HG03139 (cell line): Measurements from ENCODE around the gene PPOX.
A peak's percentile ranks its signal among the peaks of the same experiment; 100 is the strongest.

Experiments used
- ATAC-seq: cut with Tn5 transposase; IDR thresholded peaks from one replicate; pipeline ENCODE4 v1.9.1; 2021; ENCODE audit not compliant: unreplicated experiment

The PPOX gene

DNA sequence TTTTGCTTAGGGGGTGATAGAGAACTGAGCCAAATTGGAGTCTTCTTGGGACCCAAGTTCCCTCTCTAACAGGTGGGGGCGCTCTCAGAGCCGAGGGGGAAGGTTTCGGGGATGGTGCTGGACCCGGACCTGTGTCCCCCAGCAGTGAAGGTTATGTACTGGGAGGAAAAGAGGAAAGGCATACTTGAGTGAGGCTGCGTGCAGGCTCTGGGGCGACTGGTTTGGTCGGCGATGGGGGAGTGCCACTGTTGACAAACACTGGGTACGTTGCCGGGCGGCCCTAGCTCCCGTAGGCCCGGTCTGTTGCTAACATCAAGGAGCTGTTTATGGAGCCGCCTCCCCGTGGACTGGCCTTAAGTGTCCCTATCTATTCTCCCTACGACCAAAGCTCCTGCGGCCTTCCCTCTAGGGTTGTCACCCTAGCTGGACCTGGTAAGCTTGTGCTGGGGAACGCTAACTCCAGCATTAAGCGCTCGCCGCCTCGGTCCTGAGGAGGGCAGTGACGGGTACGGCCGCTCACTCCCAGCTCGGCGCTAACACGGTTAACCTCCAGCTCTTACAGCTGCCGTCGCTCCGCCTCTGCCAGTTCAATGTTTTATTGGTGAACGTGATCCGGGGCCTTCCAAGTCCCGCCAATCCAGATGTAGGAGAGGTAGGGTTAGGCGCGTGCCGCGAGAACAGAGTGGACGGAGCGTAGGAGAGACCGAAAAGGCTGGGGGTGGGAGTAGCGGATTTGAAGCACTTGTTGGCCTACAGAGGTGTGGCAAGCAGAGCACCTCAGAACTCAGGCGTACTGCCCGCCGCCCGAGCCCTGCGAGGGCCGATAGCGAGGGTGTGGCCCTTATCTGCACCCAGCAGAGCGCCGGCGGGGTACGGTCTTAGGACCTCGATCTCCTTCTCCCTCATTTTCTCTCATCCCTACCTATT is at the start of gene PPOX:
Gene PPOX, plus strand, starts transcription at position 685 of the 927 bp plus-strand sequence. CDS start 422 bp downstream, outside the sequence.
- peak; percentile 92 for ATAC-seq

DNA sequence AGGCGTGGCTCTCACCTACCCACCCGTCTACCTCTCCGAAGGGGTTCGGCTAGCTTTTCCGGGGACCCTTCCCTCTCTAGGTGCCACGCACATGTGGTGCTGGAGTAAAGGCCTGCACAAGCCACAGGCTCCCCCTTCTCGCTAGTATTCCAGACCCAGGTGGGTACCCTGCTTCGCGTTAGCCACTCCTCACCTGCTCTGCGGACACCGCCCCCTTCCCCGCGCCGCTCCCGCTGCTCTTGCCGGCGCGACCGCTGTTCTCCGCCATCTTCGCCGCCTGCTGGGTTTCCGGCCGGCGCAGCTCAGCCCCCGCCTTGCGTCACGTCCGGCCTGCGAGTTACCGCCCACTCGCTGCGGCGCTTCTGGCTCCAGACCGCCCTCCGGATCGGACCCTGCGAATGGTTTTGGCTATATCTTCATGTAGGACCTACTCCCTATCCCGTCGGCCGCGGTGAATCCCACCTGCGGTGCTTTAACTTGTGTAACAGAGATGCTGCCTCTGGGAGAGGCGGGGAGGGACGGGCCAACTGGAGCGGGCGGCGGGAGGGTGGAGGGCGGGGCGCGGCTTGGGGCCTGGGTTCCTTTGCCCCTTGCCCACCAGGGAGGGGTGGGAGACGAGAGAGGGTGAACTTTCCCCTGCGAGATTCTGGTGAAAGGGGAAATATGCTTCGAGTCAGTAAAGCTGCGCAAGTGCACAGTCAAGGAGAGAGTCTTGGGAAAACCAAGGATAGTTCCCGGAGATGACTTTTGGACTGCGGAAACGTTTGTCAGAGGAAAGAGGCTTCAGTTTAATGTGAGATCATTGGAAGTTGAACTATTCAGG is 48.3 kb upstream of the PPOX start, which contains the start of the genes NIT1 and PFDN2:
Gene NIT1, plus strand, starts transcription at position 347 of the 823 bp plus-strand sequence. Its CDS starts 72 bp downstream, at position 419.
Gene PFDN2, minus strand, starts transcription at position 279 of the 823 bp plus-strand sequence. Its CDS starts 11 bp downstream, at position 268.
- peak; percentile 66 for ATAC-seq

- peak; percentile 44 for ATAC-seq
Observed at GRCh38 chr1:161119092-161119903, 46.9 kb upstream of the PPOX start.

- no peak for ATAC-seq
Observed at GRCh38 chr1:161121042-161121650, 45.1 kb upstream of the PPOX start.

DNA sequence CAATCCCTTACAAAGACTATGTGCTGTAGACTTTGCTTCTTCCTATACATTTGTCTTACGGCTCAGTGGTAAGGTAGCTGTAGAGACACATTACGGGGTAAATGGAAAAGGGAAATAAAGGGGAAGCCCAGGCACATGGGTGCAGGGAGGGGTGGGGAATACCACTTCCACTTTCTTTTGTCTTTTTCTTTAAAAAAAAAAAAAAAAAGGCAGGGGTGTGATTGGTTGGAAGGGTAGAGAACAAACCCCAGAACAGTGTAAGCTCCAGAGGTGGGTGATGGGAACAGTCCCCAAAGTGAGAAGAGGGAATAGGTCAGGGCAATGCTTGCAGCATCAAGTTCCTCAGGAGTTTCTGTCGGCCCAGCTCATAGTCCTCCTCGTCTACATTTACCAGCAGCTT is 44.4 kb upstream of the PPOX start:
- no peak for ATAC-seq

DNA sequence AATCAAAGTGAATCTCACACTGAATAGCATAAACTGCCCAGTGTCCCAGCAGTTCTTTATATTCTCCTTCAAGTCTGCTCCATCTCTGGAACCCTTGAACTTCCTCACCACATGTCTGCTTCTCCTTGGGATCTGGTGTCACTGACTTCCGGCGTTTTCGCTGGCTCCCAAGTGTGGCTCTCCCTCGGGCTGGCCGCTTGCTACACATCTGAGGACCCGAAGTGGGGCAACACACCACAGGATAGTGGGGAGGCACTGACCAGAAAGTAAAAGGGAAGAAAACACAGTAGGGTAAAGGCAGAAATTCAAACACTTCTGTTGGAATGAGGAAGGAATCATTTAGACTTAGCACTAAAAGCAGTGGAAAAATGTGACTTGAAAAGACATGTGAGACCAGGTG is 43.3 kb upstream of the PPOX start:
- ATAC-seq = no peak

- no peak for ATAC-seq
Observed at GRCh38 chr1:161127649-161128048, 38.6 kb upstream of the PPOX start.

DNA sequence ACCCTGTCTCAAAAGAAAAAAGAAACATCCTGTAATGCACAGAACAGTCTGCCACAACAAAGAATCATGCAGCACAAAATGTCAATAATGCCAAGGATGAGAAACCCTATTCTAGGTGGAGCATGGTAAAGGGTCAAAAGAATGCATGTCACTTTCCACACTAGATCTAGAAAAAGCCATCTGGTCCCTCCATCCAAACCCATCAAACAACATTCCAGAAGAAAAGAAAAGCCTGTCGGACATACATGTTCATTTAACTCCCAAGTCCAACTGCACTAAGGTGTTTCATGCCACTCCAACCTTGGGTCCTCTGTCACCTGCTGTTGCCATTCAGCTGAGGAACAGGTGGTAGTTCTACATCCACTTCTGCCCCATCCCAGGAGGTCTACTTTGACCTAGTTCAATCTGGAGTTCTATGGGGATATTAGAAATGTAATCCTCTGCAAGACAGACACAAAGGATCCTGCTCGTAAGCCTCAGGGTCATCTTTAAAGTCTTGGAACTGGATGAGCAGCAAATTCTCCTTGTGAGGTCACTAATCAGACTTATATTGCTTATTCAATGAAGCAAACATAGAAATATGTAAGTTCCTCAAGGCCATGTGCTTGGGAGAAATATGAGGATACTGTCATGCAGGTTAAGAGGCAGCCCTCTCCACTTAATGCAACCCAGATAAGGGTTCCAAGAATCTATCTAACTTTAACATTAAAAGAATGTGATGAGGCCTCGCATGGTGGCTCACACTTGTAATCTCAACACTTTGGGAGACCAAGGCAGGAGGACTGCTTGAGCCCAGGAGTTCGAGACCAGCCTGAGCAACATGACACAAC is 37.4 kb upstream of the PPOX start:
- no peak for ATAC-seq

GRCh38 chr1:161130266-161130665 is 36.0 kb upstream of the PPOX start:
- ATAC-seq = no peak

DNA sequence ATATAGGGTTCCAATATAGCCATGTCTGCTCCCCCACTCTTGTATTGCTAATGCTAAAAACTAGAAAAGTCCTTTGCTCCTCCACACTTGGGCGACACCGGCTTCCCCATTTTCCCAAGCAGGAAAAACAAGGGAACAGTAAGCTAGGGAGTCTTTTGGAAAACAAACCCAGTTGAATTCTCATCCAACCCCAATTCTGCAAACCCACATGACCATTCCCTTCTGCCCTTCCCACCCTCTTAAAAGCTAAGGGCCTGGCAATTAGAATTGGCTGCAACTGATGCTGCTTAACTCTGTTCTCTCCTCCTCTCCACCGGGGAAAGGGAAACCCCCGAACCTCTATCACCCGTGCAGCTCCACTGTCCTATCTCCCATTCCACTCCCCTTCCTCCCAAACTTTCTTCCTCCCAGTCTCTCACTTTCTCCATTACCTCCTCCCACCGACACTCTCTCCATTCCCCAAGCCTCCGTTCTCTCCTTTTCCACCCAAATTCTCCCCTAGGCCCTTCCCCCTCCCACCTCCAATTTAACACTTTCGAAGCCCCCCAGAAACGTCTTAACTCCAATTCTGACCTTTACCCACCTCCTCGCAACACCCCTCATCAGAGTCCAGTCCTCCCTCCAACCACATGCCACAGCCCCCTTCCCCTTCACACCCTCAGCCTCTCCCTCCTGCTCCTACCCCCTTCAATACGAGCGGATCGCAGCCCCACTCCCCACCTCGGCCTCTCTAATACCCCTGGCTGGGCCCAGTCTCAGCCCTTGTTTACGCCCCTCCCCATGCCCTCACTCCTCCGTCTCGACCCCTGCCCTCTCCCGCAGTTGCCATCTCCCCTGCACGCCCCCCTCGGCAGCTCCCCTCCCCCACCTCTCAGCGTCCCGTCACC is 34.5 kb upstream of the PPOX start:
- no peak for ATAC-seq

- peak; percentile 90 for ATAC-seq
Observed at GRCh38 chr1:161132410-161133219, 33.6 kb upstream of the PPOX start, which contains the start of gene DEDD. DEDD (minus strand) TSS chr1:161132667; CDS start chr1:161124462, 8,205 bp downstream.

- no peak for ATAC-seq
Observed at GRCh38 chr1:161133220-161133740, 32.9 kb upstream of the PPOX start.

DNA sequence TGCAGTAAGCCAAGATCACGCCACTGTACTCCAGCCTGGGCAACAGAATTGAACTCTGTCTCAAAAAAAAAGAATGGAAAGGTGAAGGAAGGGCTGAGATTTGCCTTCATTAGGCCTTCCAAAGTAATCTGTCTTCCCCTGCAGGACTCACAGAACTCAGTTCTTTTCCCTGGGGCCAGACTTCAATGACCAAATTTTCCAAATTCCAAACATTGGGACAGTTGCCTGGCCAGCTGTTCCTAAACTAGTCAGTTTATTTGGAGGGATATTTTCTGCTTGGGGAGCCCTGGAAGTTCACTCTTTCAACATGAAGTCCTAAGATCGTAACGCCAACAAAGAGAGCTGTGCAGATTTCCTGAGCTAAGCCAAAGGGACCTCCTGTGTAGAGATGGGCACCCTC is 28.3 kb upstream of the PPOX start:
- no peak for ATAC-seq

DNA sequence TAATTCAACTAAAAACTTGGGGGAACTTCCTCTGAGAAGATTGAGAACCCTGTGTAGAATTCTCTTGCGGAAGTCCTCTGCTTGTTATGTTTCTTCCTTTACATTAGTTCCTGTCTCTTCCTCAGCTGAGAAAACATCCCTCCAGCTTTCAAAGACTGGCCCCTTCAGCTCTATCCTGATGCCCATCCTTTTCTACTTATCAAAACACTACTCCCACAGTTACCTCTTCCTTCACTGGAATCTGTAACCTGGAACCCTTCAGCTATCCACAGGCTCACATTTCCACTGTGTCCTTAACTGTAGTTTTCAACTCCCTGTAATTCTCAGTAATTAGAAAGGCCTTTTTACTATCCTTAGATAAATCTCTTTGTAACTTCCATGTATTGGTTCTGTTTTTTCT is 27.8 kb upstream of the PPOX start:
- no peak for ATAC-seq

- ATAC-seq = no peak
Observed at GRCh38 chr1:161139766-161140165, 26.5 kb upstream of the PPOX start.

DNA sequence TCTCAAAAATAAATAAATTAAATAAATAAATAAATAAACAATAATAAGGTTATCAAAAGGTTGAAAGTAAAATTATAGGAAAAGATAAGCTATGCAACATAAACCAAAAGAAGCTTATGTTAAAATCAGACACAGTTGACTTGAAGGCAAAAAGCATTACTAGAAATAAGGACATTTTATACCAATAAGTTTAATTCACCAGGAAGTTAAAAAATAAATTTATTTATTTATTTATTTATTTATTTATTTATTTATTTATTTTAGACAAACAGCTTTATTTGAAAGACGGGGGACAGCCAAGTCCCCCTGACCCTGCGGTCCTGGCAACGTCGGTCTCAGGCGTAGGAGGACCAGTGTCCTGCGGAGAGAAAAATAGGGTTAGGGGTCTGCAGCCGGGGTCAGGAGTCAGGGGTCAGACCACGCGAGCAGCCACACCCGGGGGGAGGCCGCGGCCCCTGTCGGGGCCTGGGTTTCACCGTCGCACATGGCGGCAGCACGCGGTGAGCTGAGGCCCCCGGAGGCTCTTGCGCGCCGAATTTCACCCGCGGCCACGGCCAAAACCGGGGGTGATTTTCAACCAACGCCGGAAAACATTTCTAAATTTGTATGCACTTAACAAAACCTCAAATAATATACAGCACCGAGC is 25.3 kb upstream of the PPOX start:
- no peak for ATAC-seq

DNA sequence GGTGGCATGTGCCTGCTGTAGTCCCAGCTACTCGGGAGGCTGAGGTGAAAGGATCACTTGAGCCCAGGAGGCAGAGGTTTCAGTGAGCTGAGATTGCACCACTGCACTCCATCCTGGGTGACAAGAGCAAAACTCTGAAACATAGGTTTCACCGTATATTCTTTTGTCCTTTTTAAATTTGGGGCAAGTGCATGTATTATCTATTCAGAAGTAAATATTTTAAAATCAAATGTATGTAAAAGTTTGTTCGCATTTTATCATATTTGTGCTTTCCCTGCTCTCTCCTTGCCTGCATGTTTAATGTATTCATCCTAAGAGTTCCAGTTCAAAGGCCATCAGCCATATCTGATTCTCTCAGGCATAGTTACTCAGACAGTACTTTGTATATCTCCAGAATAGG is 20.4 kb upstream of the PPOX start:
- ATAC-seq = no peak
